Coronary artery (tissue), 2 donors: ENCODE data around the gene VPS11.
A peak's percentile ranks its signal among the peaks of the same experiment; 100 is the strongest.
"Not testable (repeated sequence)": the region's sequence is repeated elsewhere in the genome, so short reads cannot be mapped to it uniquely, and the experiment has no call there.

ENCODE experiments used
- DNase-seq: peaks from one replicate; pipeline ENCODE4 v3.0.0-alpha.2; 2017; ENCODE audit warnings: low spot score
- H3K27ac ChIP-seq, 2 donors: fragments of 200-600 bp; sonication (generic); one replicate each; pipeline ENCODE4 v1.5.1; 2016 to 2019
- H3K4me3 ChIP-seq: fragments of 200-600 bp; sonication (generic); 2 replicates; pipeline ENCODE4 v1.5.1; 2016; ENCODE audit warnings: mild to moderate bottlenecking, moderate library complexity
- TF ChIP-seq, protein P1 (sequence below): fragments of 200-600 bp; sonication (generic); IDR thresholded peaks from one replicate; pipeline ENCODE4 v1.5.1; 2019; ENCODE audit warnings: antibody characterized with exemption

Gene VPS11

DNA sequence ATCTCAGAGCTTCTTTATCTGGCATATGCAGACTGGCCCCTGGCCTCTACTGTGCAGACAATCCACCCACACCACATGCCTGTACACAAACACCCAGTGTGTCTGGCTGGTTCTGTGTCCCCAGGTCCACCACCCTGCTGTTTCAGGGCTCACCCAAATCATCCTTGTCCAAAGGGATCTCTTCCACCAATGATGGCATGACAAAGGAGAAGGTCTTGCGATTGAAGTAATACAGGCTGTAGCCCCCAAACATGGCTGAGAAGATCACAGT, 38.6 kb upstream of the VPS11 start:
- peak overlapping the region in 1 of 2 donors; percentile 85 for H3K27ac ChIP-seq
- no peak overlapping the region for H3K4me3 ChIP-seq
- no peak for DNase-seq
- TF ChIP-seq, protein P1, sequence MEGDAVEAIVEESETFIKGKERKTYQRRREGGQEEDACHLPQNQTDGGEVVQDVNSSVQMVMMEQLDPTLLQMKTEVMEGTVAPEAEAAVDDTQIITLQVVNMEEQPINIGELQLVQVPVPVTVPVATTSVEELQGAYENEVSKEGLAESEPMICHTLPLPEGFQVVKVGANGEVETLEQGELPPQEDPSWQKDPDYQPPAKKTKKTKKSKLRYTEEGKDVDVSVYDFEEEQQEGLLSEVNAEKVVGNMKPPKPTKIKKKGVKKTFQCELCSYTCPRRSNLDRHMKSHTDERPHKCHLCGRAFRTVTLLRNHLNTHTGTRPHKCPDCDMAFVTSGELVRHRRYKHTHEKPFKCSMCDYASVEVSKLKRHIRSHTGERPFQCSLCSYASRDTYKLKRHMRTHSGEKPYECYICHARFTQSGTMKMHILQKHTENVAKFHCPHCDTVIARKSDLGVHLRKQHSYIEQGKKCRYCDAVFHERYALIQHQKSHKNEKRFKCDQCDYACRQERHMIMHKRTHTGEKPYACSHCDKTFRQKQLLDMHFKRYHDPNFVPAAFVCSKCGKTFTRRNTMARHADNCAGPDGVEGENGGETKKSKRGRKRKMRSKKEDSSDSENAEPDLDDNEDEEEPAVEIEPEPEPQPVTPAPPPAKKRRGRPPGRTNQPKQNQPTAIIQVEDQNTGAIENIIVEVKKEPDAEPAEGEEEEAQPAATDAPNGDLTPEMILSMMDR, result no peak

DNA sequence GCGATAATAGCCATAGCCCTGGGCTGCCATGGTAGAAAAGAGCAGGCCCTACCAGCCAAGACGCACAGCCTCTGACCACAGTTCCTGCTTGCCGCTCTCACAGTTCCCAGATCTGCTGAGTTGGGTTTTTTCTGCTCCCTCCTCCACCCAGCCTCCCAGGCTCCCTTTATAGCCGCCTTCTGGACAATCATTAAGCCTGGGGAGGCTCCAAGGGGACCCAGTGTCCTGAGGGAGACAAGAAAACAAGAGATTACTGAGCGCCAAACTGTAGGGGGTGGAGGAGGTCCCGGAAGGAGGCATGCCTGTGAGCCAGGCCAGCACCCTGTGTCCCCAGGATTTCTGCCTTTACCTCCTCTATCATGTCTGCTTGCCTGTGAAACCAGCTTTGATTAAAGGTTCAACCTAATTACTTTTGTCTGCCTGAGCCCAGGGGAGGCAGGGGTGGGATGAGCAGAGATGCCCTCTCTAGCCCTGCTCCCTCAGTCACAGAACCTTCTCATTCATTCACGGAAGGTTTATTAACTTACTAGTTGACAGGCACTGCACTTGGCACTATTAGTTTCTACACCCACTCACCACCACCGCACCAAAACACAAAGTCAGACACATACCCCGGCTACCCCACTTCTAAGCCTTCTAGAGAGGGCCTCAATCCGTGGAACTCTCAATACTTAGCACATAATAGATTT, 38.1 kb upstream of the VPS11 start:
- TF ChIP-seq, protein P1, result no peak
- DNase-seq, result no peak
- Histone ChIP-seq H3K4me3 (peak overlapping the region; percentile 88), H3K27ac (peak overlapping the region in 1 of 2 donors; percentile 85)

DNA sequence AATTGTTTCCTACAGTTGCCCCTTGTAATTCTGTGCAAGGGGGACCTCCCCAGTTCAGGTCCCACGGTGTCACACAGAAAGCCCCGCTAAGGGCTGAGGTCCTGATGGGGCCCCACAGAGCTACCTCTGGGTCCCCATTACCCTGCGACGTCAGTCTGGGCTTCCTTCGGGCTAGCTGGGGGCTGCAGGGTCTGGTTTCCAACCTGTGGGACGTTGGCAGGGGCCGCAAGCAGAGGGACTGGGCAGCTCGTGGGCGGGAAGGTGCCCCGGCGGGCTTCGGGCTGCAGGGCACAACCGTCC, 37.6 kb upstream of the VPS11 start:
- DNase-seq, result no peak
- TF ChIP-seq, protein P1, result no peak
- H3K4me3 ChIP-seq, result peak overlapping the region; percentile 88
- peak overlapping the region; percentile 49 to 85 for H3K27ac ChIP-seq

DNA sequence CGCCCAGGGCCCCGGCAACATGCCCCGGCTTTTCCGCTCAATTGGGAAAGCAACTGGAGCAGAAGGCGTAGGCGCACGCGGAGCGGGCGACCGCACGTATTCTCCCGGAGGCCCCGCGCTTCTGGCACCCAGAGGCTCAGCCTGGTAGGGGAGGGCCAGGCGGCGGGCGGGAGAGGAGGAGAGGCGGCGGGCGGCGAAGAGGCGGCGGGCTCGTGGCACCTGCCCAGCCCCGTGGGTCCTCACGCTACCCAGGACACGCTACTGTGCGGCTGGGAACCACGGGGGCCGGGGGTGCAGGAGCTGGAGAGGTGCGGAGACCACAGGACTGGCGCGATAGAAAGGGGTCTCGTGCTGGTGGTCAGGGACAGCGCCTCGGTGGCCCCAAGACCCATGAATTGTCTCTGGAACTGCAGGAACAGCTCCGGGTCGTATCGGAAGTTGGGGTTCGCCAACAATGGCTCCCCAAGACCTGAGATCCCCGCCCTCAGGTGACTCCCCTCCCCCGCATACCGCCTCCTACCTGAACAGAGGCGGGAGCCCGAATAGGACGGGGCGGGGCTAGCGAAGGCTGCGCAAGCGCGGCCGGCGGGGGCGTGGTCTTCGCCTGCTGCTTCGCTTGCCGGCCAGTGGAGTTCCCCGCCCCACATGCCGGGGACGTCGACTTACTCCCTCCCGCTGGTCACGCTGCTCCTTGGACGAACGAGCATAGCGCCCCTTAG, 37.1 kb upstream of the VPS11 start, which contains the start of gene SLC37A4:
Gene SLC37A4, minus strand, starts transcription at position 549 of the 719 bp plus-strand sequence.
- peak within 1 kb of the TSS; percentile 49 to 85 for H3K27ac ChIP-seq
- TF ChIP-seq, protein P1, result peak; percentile 82
- H3K4me3 ChIP-seq, result peak within 1 kb of the TSS; percentile 88
- peak; percentile 97 for DNase-seq

DNA sequence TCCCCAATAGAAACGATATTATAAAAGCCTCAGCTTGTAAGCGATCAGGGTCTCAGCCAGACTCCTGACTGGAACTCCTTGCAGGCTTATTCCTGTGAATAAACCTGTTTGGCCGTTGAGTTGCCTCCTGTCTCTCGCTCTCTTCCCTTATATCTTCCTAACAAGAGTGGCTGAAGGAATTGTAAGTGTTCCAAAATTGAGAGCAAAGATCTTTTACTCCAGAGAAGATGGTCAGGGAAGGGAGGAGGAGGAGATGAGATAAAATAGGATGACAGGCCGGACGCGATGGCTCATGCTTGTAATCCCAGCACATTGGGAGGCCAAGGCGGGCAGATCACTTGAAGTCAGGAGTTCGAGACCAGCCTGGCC, 35.7 kb upstream of the VPS11 start:
- TF ChIP-seq, protein P1, result no peak
- Histone ChIP-seq H3K4me3 (no peak overlapping the region), H3K27ac (no peak overlapping the region)
- no peak for DNase-seq

DNA sequence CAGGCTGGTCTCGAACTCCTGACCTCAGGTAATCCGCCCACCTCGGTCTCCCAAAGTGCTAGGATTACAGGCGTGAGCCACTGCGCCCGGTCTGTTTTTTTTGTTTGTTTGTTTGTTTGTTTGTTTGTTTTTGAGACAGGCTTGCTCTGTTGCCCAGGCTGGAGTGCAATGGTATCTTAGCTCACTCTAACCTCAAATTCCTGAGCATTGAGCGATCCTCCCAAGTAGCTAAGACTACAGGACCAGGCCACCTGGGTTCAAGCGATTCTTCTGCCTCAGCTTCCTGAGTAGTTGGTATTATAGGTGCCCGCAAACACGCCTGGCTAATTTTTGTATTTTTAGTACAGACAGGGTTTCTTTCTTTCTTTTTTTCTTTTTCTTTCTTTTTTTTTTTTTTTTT, 34.2 kb upstream of the VPS11 start:
- H3K27ac ChIP-seq, DNase-seq, H3K4me3 ChIP-seq: not testable (repeated sequence)

DNA sequence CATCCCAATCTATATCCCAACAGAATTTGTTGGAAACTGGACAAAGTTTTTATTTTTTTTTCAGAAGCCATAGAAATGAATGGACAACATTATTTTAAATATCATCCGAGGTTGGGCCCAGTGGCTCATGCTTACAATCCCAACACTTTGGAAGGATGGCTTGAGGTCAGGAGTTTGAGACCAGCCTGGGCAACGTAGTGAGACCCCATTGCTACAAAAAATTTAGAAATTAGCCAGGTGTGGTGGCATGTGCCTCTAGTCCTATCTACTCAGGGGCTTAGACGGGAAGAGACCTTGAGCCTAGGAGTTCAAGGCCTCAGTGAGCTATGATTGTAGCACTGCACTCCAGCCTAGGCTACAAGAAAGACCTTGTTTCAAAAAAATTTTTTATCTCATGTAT, 32.8 kb upstream of the VPS11 start:
- H3K4me3 ChIP-seq, result no peak overlapping the region
- DNase-seq, result no peak
- H3K27ac ChIP-seq, result no peak overlapping the region
- TF ChIP-seq, protein P1, result no peak
